Measurements from ENCODE around the gene SRSF4. TPM values are rescaled to one million over a fixed set of nuclear protein-coding genes. Genes with fewer than 3 reads are reported as not detected.
A peak's percentile ranks its signal among the peaks of the same experiment; 100 is the strongest.

Gene SRSF4
- total and polyA plus RNA-seq, 9 of the 15 experiments (the other 6 are each of a cell fraction or from before 2014, with no cell fraction given): 15.9 to 132 (median 82.0) TPM

GRCh38 chr1:29180497-29181412 is 945 bp downstream of the SRSF4 start (continued):
- TF ChIP-seq ETV6 (IDR thresholded peaks at IDR 0.05; ENCODE audit: borderline replicate concordance in 1 of 2, low read depth in 2 of 2, low read length in 1 of 2) (no peak; a peak in 1 of 4 replicates), ETV6 (CRISPR knock-in tag; IDR thresholded peaks at IDR 0.05; ENCODE audit: borderline replicate concordance) (peak; percentile 82; the same call in 1 of the 2 replicates), E2F3 (CRISPR knock-in tag; IDR thresholded peaks at IDR 0.05) (0 out of 2 replicates have a peak, but pooled peaks have one; percentile 11), MAZ (CRISPR knock-in tag; conservative IDR thresholded peaks at IDR 0.05 in 1 of 2, IDR thresholded peaks at IDR 0.05 in 1 of 2) (0 out of 4 replicates have a peak, but pooled peaks of 1 of the 2 experiments have one; percentile 10), ZBTB43 (CRISPR knock-in tag; IDR thresholded peaks at IDR 0.05) (peak; percentile 63; the same call in 1 of the 2 replicates), CREB1 (IDR thresholded peaks at IDR 0.05) (no peak), CREB1 (CRISPR knock-in tag; IDR thresholded peaks at IDR 0.05) (no peak), HDAC1 (IDR thresholded peaks at IDR 0.05) (0 out of 4 replicates have a peak, but pooled peaks of 1 of the 2 experiments have one; percentile 12), UBTF (IDR thresholded peaks at IDR 0.05; ENCODE audit: borderline replicate concordance in 1 of 2, low read depth in 2 of 2, low read length in 2 of 2) (0 out of 4 replicates have a peak, but pooled peaks of 1 of the 2 experiments have one; percentile 28), ZC3H4 (CRISPR knock-in tag; IDR thresholded peaks at IDR 0.05; ENCODE audit: borderline replicate concordance) (0 out of 2 replicates have a peak, but pooled peaks have one; percentile 16), ETV1 (tag; conservative IDR thresholded peaks at IDR 0.05; ENCODE audit: low read depth) (0 out of 2 replicates have a peak, but pooled peaks have one; percentile 35), ZFP30 (CRISPR knock-in tag; IDR thresholded peaks at IDR 0.05; ENCODE audit: borderline replicate concordance) (no peak), FUS (optimal IDR thresholded peaks at IDR 0.05; ENCODE audit: low read depth, low read length) (no peak), SMARCE1 (IDR thresholded peaks at IDR 0.05) (peak; percentile 11; the same call in 1 of the 2 replicates), ZC3H11A (IDR thresholded peaks at IDR 0.05; ENCODE audit: low read depth, low read length) (no peak), HMBOX1 (IDR thresholded peaks at IDR 0.05) (peak; percentile 81; the same call in 1 of the 2 replicates), JUN (IDR thresholded peaks at IDR 0.05; ENCODE audit: borderline replicate concordance, low read depth, low read length) (0 out of 2 replicates have a peak, but pooled peaks have one; percentile 10), JUN (CRISPR knock-in tag; IDR thresholded peaks at IDR 0.05; ENCODE audit: borderline replicate concordance) (no peak), SIN3A (IDR thresholded peaks at IDR 0.05; ENCODE audit: borderline replicate concordance in 2 of 2, control insufficient read depth in 1 of 2, low read depth in 2 of 2, low read length in 2 of 2) (0 out of 4 replicates have a peak, but pooled peaks have one; percentile 23 to 44)

Data from K562 (cell line).